Activated CD4-positive, alpha-beta T cell treated with anti-CD3 and anti-CD28 coated beads, Interleukin-2, amount 50 U/mL, for 16 hours (primary cell): Measurements from ENCODE around the gene TPST2.
"Not testable (repeated sequence)": the region's sequence is repeated elsewhere in the genome, so short reads cannot be mapped to it uniquely, and the experiment has no call there.

ENCODE experiments used
- DNase-seq: peaks from one replicate; pipeline ENCODE4 v3.0.0-alpha.2; 2020

The TPST2 gene

GRCh38 chr22:26589845-26590736 lies at the start of gene TPST2:
TPST2 (minus strand) TSS chr22:26590132; CDS start chr22:26541630, 48,502 bp downstream.
- peak; percentile 71 for DNase-seq

GRCh38 chr22:26636296-26636695 lies 46.4 kb upstream of the TPST2 start:
- DNase-seq, result no peak

GRCh38 chr22:26635117-26635516 lies 45.2 kb upstream of the TPST2 start:
- DNase-seq, result no peak

GRCh38 chr22:26634189-26634588 lies 44.3 kb upstream of the TPST2 start:
- DNase-seq, result no peak

GRCh38 chr22:26632422-26633155 lies 42.7 kb upstream of the TPST2 start:
- DNase-seq, result no peak

- no peak for DNase-seq
Measured at GRCh38 chr22:26631282-26631681, 41.4 kb upstream of the TPST2 start.

- no peak for DNase-seq
Measured at GRCh38 chr22:26629988-26630761, 40.2 kb upstream of the TPST2 start.

GRCh38 chr22:26624803-26625202 lies 34.9 kb upstream of the TPST2 start:
- DNase-seq, result no peak

GRCh38 chr22:26623984-26624383 lies 34.1 kb upstream of the TPST2 start:
- DNase-seq, result no peak

- no peak for DNase-seq
Measured at GRCh38 chr22:26621663-26622062, 31.7 kb upstream of the TPST2 start, which contains the start of gene CRYBA4. CRYBA4 (plus strand) TSS chr22:26621963; CDS start chr22:26622597, 634 bp downstream.

- no peak for DNase-seq
Measured at GRCh38 chr22:26620197-26620596, 30.3 kb upstream of the TPST2 start.

GRCh38 chr22:26619510-26619909 lies 29.6 kb upstream of the TPST2 start:
- no peak for DNase-seq

- DNase-seq, result no peak
Measured at GRCh38 chr22:26618455-26618854, 28.5 kb upstream of the TPST2 start.

GRCh38 chr22:26617271-26618199 lies 27.6 kb upstream of the TPST2 start, which contains the start of gene CRYBB1:
CRYBB1 (minus strand) TSS chr22:26618027; CDS start chr22:26616319, 1,708 bp downstream.
- no peak for DNase-seq

- DNase-seq, result no peak
Measured at GRCh38 chr22:26616650-26617049, 26.7 kb upstream of the TPST2 start.

- no peak for DNase-seq
Measured at GRCh38 chr22:26615830-26616435, 26.0 kb upstream of the TPST2 start.

- no peak for DNase-seq
Measured at GRCh38 chr22:26615149-26615548, 25.2 kb upstream of the TPST2 start.

GRCh38 chr22:26614322-26614721 lies 24.4 kb upstream of the TPST2 start:
- DNase-seq, result no peak

- not testable (repeated sequence) for DNase-seq
Measured at GRCh38 chr22:26613753-26614152, 23.8 kb upstream of the TPST2 start.

GRCh38 chr22:26612652-26613051 lies 22.7 kb upstream of the TPST2 start:
- DNase-seq, result no peak

GRCh38 chr22:26610996-26611395 lies 21.1 kb upstream of the TPST2 start:
- no peak for DNase-seq
